Osteocyte (in vitro differentiated cells): Measurements from ENCODE around the gene SLC39A7. TPM values are rescaled to one million over a fixed set of nuclear protein-coding genes. Genes with fewer than 3 reads are reported as not detected.

ENCODE experiments used
- DNase-seq: peaks from one replicate; pipeline ENCODE4 v3.0.0; 2021; ENCODE audit warnings: mixed read lengths; ENCODE audit not compliant: unreplicated experiment; ENCODE audit errors: extremely low spot score
- H3K27ac Mint-ChIP-seq: one replicate; pipeline ENCODE4 v1.8.0; 2021; ENCODE audit warnings: mild to moderate bottlenecking, mixed read lengths; ENCODE audit not compliant: unreplicated experiment
- H3K27me3 Mint-ChIP-seq: one replicate; pipeline ENCODE4 v1.8.0; 2021; ENCODE audit warnings: mixed read lengths; ENCODE audit not compliant: unreplicated experiment
- H3K36me3 Mint-ChIP-seq: one replicate; pipeline ENCODE4 v1.8.0; 2021; ENCODE audit warnings: mixed read lengths; ENCODE audit not compliant: unreplicated experiment
- H3K4me1 Mint-ChIP-seq: one replicate; pipeline ENCODE4 v1.8.0; 2021; ENCODE audit warnings: mixed read lengths; ENCODE audit not compliant: unreplicated experiment
- H3K4me3 Mint-ChIP-seq: one replicate; pipeline ENCODE4 v1.8.0; 2021; ENCODE audit warnings: mild to moderate bottlenecking, moderate library complexity, mixed read lengths; ENCODE audit not compliant: unreplicated experiment
- H3K9me3 Mint-ChIP-seq: one replicate; pipeline ENCODE4 v1.8.0; 2021; ENCODE audit warnings: mixed read lengths; ENCODE audit not compliant: unreplicated experiment
- CTCF ChIP-seq: fragments of 200-600 bp; sonication (generic); IDR thresholded peaks from 2 replicates; pipeline ENCODE4 v1.5.0; 2021; ENCODE audit warnings: antibody characterized with exemption, mild to moderate bottlenecking, moderate library complexity
- total RNA-seq: library from RNA; stranded (reverse); gene quantifications from 2 replicates; pipeline ENCODE4 v1.2.1, GENCODE V29; 2021

SLC39A7 gene
- total RNA-seq, 1 donor from 2014 or later, result 201 TPM

GRCh38 chr6:33204165-33204414 lies 3.4 kb downstream of the SLC39A7 start:
- Mint-ChIP-seq H3K36me3 (peaks cover 29% of the 10 kb centered on the region), H3K4me3 (peak overlapping the region; percentile 76), H3K9me3 (no peaks in the 10 kb centered on the region), H3K4me1 (peaks cover 66% of the 10 kb centered on the region), H3K27ac (peak overlapping the region; percentile 80), H3K27me3 (no peaks in the 10 kb centered on the region)
- TF ChIP-seq CTCF, result no peak
- no peak for DNase-seq

- H3K36me3 Mint-ChIP-seq, result peaks cover 32% of the 10 kb centered on the region
- peaks cover 67% of the 10 kb centered on the region for H3K4me1 Mint-ChIP-seq
- no peaks in the 10 kb centered on the region for H3K27me3 Mint-ChIP-seq
- H3K4me3 Mint-ChIP-seq, result peak within 1 kb of the TSS; percentile 76
- no peaks in the 10 kb centered on the region for H3K9me3 Mint-ChIP-seq
- DNase-seq, result peak; percentile 95
- H3K27ac Mint-ChIP-seq, result peak within 1 kb of the TSS; percentile 80
- no peak for TF ChIP-seq CTCF
Measured at GRCh38 chr6:33204415-33205190, 3.9 kb downstream of the SLC39A7 start, which contains the start of gene HSD17B8. HSD17B8 (plus strand) TSS chr6:33204655; CDS start chr6:33204669, 14 bp downstream.

- no peak for DNase-seq
- Mint-ChIP-seq H3K27ac (peak overlapping the region; percentile 72), H3K4me3 (peak overlapping the region; percentile 76), H3K9me3 (no peaks in the 10 kb centered on the region), H3K36me3 (peaks cover 38% of the 10 kb centered on the region), H3K27me3 (no peaks in the 10 kb centered on the region), H3K4me1 (peaks cover 66% of the 10 kb centered on the region)
- TF ChIP-seq CTCF, result no peak
Measured at GRCh38 chr6:33205191-33206026, 4.7 kb downstream of the SLC39A7 start.

GRCh38 chr6:33206027-33206863 lies 5.6 kb downstream of the SLC39A7 start:
- Mint-ChIP-seq H3K27me3 (no peaks in the 10 kb centered on the region), H3K4me3 (peak overlapping the region; percentile 30), H3K27ac (peak overlapping the region; percentile 72), H3K9me3 (no peaks in the 10 kb centered on the region), H3K36me3 (peaks cover 37% of the 10 kb centered on the region), H3K4me1 (peaks cover 61% of the 10 kb centered on the region)
- no peak for TF ChIP-seq CTCF
- no peak for DNase-seq
